ENCODE measurements around the gene TBC1D8.

TBC1D8 gene

DNA sequence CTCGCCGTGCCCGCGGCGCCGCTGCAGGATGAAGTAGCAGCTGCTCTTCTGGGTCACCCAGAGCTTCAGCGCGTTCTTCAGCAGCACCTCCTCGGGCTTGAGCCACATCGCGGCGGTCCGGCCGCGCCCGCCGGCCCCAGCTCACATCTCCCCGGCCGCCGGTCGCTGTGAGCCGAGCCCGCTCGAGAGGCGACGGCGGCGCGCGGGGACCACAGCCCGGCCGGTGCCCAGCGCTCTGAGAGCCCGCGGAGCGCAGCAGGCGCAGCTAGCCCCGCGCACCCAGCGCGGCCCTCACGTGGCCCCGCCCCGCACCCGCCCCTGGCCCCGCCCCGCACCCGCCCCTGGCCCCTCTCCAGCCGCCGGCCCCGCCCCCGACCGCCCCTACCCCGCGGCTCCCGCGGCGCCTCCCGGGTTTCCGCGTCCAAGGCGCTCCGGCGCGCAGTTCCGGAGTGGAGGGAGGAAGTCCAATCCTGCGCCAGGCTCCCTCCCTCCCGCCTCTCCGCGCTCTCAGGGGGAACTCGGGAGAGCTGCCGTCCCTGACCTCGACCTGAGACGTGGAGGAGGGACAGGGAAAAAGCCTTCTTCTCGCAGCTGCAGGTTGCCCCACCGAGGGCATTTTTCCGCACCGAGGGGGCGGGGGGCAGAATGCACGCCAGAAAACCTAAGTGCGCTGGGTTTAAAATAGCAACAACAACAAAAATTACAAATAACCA lies at the start of gene TBC1D8:
Gene TBC1D8, minus strand, starts transcription at position 237 of the 713 bp plus-strand sequence. Its CDS starts 129 bp downstream, at position 108.
- no peak for TF ChIP-seq CTCF (IDR thresholded peaks at IDR 0.05; ENCODE audit: borderline replicate concordance, insufficient read depth, low read depth, low read length)
- peak within 1 kb of the TSS; percentile 28 for H3K4me3 ChIP-seq (ENCODE audit: low read depth, low read length)

- no peak for TF ChIP-seq CTCF (IDR thresholded peaks at IDR 0.05; ENCODE audit: borderline replicate concordance, insufficient read depth, low read depth, low read length)
- H3K4me3 ChIP-seq (ENCODE audit: low read depth, low read length): no peak overlapping the region
These were observed 49.5 kb upstream of the TBC1D8 start for GRCh38 chr2:101200676-101201075.

DNA sequence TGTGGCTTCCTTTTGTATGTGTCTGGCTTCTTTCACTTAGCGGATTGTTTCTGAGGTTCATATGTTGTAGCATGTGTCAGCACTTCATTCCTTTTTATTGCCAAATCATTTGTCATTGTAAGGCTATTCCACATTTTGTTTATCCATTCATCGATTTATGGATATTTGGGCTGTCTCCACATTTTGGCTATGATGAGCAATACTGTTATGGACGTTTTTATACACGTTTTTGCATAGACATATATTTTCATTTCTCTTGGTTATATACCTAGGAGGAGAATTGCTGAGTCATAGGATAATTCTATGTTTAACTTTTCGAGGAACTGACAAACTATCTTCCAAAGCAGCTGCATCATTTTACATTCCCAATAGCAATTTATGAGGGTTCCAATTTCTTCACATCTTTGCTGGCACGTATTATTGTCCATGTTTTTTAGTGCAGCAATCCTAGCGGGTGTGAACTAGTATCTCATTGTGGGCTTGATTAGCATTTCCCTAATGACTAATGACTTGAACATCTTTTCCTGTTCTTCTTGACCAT lies 48.1 kb upstream of the TBC1D8 start:
- TF ChIP-seq CTCF (IDR thresholded peaks at IDR 0.05; ENCODE audit: borderline replicate concordance, insufficient read depth, low read depth, low read length): no peak
- no peak overlapping the region for H3K4me3 ChIP-seq (ENCODE audit: low read depth, low read length)

DNA sequence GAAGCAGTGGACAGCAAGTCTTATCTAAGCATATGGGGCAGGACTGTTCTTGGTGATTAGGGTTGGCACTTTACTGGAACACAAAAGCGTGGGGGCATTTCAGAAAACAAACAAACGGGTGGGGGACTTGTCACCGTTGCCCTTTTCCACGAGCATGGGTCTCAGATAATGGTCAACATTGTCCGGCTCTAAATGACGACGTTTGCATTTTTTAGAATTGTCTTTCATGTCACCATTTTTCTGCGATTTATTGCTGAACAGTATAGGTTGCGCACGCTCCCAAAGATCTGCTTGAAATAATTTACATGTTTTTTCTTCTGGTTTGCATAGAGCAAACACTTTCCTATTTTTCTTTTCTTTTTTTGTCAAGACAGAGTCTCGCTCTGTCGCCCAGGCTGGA lies 46.6 kb upstream of the TBC1D8 start:
- H3K4me3 ChIP-seq (ENCODE audit: low read depth, low read length): no peak overlapping the region
- TF ChIP-seq CTCF (IDR thresholded peaks at IDR 0.05; ENCODE audit: borderline replicate concordance, insufficient read depth, low read depth, low read length): no peak

GRCh38 chr2:101197215-101197745 lies 46.1 kb upstream of the TBC1D8 start:
- no peak overlapping the region for H3K4me3 ChIP-seq (ENCODE audit: low read depth, low read length)
- TF ChIP-seq CTCF (IDR thresholded peaks at IDR 0.05; ENCODE audit: borderline replicate concordance, insufficient read depth, low read depth, low read length): no peak

- H3K4me3 ChIP-seq (ENCODE audit: low read depth, low read length): no peak overlapping the region
- no peak for TF ChIP-seq CTCF (IDR thresholded peaks at IDR 0.05; ENCODE audit: borderline replicate concordance, insufficient read depth, low read depth, low read length)
These were observed 44.9 kb upstream of the TBC1D8 start for GRCh38 chr2:101195871-101196661.
